RWPE1 (cell line): Measurements from ENCODE around the gene RGR.

Experiments used
- CTCF ChIA-PET: fragments of 350-600 bp; sonication (Branson Sonifier 250); formaldehyde crosslinking; extraction: SDS; loops from one replicate; lab custom pipeline; 2021; lab: Yijun Ruan, JAX
- POLR2A ChIA-PET: fragments of 400-600 bp; formaldehyde crosslinking; extraction: SDS; loops from one replicate; lab custom pipeline; 2020; ENCODE audit warnings: antibody characterized with exemption; ENCODE audit not compliant: low non-redundant PET; lab: Yijun Ruan, JAX
- DNase-seq: peaks from one replicate; pipeline ENCODE4 v3.0.0; 2012; ENCODE audit warnings: low spot score
- H3K27ac ChIP-seq: fragments of 450-650 bp; 2 replicates; pipeline ENCODE4 v1.5.1; 2017
- CTCF ChIP-seq: fragments of 450-650 bp; conservative IDR thresholded peaks from 2 replicates; pipeline ENCODE4 v1.5.1; 2017; ENCODE audit warnings: low read depth, mild to moderate bottlenecking

RGR gene

GRCh38 chr10:84214612-84215235 lies 30.1 kb upstream of the RGR start:
- no peak overlapping the region for H3K27ac ChIP-seq
- DNase-seq = no peak
- POLR2A ChIA-PET = no interaction called here
- CTCF ChIA-PET = interaction anchor here (0.5 to 0.9 kb wide), 4 partner anchors 54 to 1877 kb away, joined by 3 to 5 read pairs (median 4); no protein-coding TSS in a partner anchor
- no peak for TF ChIP-seq CTCF

- ChIA-PET POLR2A (interaction anchor here (0.5 kb wide), 1 partner anchor 11 kb away, joined by 4 read pairs; no protein-coding TSS in a partner anchor), CTCF (no interaction called here)
- no peak for DNase-seq
- no peak for TF ChIP-seq CTCF
- no peak overlapping the region for H3K27ac ChIP-seq
These were observed 28.0 kb upstream of the RGR start for GRCh38 chr10:84216834-84217233.

GRCh38 chr10:84217746-84218145 lies 27.1 kb upstream of the RGR start:
- no peak for TF ChIP-seq CTCF
- ChIA-PET CTCF (interaction anchor here (0.6 kb wide), 1 partner anchor 56 kb away, joined by 3 read pairs; no protein-coding TSS in a partner anchor), POLR2A (no interaction called here)
- no peak overlapping the region for H3K27ac ChIP-seq
- no peak for DNase-seq

GRCh38 chr10:84221916-84222315 lies 22.9 kb upstream of the RGR start:
- CTCF ChIA-PET = interaction anchor here (0.8 kb wide), 1 partner anchor 39 kb away, joined by 3 read pairs; no protein-coding TSS in a partner anchor
- no peak overlapping the region for H3K27ac ChIP-seq
- DNase-seq = no peak
- no peak for TF ChIP-seq CTCF
- POLR2A ChIA-PET = no interaction called here

- TF ChIP-seq CTCF = no peak
- POLR2A ChIA-PET = no interaction called here
- DNase-seq = no peak
- CTCF ChIA-PET = no interaction called here
- H3K27ac ChIP-seq = no peak overlapping the region
These were observed 20.3 kb upstream of the RGR start for GRCh38 chr10:84224411-84225028.

GRCh38 chr10:84225427-84226173 lies 19.3 kb upstream of the RGR start, which contains the start of gene LRIT2:
Gene LRIT2, minus strand, starts transcription at chr10:84225544. Its CDS starts 24 bp downstream, at chr10:84225520.
- POLR2A ChIA-PET = no interaction called here
- H3K27ac ChIP-seq = no peak within 1 kb of the TSS
- TF ChIP-seq CTCF = no peak
- no peak for DNase-seq
- CTCF ChIA-PET = no interaction called here
